Lower leg skin (tissue), 3 donors: Measurements from ENCODE around the gene EXOSC10.

Experiments used
- POLR2A ChIP-seq, 2 donors: fragments of 450-650 bp; IDR thresholded peaks; one replicate each; pipeline ENCODE4 v1.6.1; 2016 to 2017; ENCODE audit warnings: antibody characterized with exemption in 2 of 2, mild to moderate bottlenecking in 1 of 2, moderate library complexity in 1 of 2
- TF ChIP-seq, protein P1 (sequence below), 3 donors: fragments of 450-650 bp; IDR thresholded peaks; one replicate each; pipeline ENCODE4 v1.5.1; 2016; ENCODE audit warnings: antibody characterized with exemption in 3 of 3, mild to moderate bottlenecking in 3 of 3, moderate library complexity in 2 of 3

DNA sequence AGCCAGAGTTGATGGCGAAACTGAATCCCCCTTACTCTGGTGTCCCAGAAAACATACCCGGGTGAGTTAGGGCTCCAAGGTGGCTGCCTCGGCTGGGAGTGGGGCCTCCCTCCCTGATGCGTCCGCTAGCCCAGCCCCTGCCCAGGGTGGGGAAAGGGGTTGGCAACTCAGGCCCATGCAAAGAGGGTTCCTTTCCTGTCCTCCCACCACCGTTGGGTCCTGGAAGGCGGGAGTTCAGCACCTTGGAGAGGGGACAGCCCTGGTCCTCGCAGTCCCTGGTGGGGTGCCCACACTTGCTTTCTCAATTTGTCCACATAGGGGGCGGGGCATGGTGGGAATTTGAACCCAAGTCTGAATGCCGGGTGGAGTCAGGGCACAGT lies 45.9 kb downstream of the EXOSC10 start:
- TF ChIP-seq, protein P1, sequence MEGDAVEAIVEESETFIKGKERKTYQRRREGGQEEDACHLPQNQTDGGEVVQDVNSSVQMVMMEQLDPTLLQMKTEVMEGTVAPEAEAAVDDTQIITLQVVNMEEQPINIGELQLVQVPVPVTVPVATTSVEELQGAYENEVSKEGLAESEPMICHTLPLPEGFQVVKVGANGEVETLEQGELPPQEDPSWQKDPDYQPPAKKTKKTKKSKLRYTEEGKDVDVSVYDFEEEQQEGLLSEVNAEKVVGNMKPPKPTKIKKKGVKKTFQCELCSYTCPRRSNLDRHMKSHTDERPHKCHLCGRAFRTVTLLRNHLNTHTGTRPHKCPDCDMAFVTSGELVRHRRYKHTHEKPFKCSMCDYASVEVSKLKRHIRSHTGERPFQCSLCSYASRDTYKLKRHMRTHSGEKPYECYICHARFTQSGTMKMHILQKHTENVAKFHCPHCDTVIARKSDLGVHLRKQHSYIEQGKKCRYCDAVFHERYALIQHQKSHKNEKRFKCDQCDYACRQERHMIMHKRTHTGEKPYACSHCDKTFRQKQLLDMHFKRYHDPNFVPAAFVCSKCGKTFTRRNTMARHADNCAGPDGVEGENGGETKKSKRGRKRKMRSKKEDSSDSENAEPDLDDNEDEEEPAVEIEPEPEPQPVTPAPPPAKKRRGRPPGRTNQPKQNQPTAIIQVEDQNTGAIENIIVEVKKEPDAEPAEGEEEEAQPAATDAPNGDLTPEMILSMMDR (IDR thresholded peaks at IDR 0.05), result no peak
- TF ChIP-seq POLR2A (IDR thresholded peaks at IDR 0.05), result no peak
